Osteocyte (in vitro differentiated cells): Measurements from ENCODE around the gene PKNOX1. TPM values are rescaled to one million over a fixed set of nuclear protein-coding genes. Genes with fewer than 3 reads are reported as not detected.
"Not testable (repeated sequence)": the region's sequence is repeated elsewhere in the genome, so short reads cannot be mapped to it uniquely, and the experiment has no call there.

Experiments
- DNase-seq: peaks from one replicate; pipeline ENCODE4 v3.0.0; 2021; ENCODE audit warnings: mixed read lengths; ENCODE audit not compliant: unreplicated experiment; ENCODE audit errors: extremely low spot score
- H3K27ac Mint-ChIP-seq: one replicate; pipeline ENCODE4 v1.8.0; 2021; ENCODE audit warnings: mild to moderate bottlenecking, mixed read lengths; ENCODE audit not compliant: unreplicated experiment
- H3K27me3 Mint-ChIP-seq: one replicate; pipeline ENCODE4 v1.8.0; 2021; ENCODE audit warnings: mixed read lengths; ENCODE audit not compliant: unreplicated experiment
- H3K36me3 Mint-ChIP-seq: one replicate; pipeline ENCODE4 v1.8.0; 2021; ENCODE audit warnings: mixed read lengths; ENCODE audit not compliant: unreplicated experiment
- H3K4me1 Mint-ChIP-seq: one replicate; pipeline ENCODE4 v1.8.0; 2021; ENCODE audit warnings: mixed read lengths; ENCODE audit not compliant: unreplicated experiment
- H3K4me3 Mint-ChIP-seq: one replicate; pipeline ENCODE4 v1.8.0; 2021; ENCODE audit warnings: mild to moderate bottlenecking, moderate library complexity, mixed read lengths; ENCODE audit not compliant: unreplicated experiment
- H3K9me3 Mint-ChIP-seq: one replicate; pipeline ENCODE4 v1.8.0; 2021; ENCODE audit warnings: mixed read lengths; ENCODE audit not compliant: unreplicated experiment
- microRNA-seq: library from miRNA; unstranded; fragments of <30 nt; microRNA quantifications from one replicate; pipeline ENCODE4 v1.1.0, GENCODE V29; 2020; ENCODE audit not compliant: unreplicated experiment
- total RNA-seq: library from RNA; stranded (reverse); gene quantifications from 2 replicates; pipeline ENCODE4 v1.2.1, GENCODE V29; 2021

Gene PKNOX1
- total RNA-seq, 1 donor from 2014 or later: 14.2 TPM

DNA sequence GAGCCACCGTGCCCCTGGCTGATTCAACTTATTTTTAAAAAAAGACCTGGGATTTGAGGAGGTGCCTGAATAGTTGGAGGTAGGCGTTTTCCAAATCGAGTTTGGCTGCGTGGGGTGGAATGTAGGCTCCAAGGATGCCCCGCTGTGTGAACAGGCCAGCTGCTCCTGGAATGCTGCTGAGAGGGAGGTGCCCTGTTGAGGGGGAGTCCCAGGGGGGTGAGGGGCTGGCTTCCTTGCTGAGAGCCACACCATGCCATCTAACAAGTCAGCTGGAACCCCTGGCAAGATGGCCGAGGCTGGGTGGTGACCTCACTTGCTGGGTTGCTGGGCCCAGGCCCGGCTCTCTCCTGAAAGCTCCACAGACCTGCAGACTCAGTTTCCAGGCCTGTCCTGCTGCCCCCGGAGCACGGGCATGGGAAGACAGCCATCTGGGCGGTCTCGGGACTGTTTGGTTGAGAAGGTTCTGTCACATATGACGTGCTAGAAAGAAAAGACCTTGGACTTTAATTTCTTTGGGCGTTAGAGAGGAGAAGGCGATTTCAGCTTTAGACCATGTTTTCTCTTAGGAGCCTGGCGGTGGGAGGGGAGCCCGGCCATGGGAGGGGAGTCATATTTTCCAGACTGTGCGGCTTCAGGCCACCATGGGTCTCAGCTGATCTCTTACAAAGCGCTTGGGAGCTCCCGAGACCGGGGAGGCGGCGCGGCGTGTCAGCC lies 108.4 kb downstream of the PKNOX1 start:
- not testable (repeated sequence) for H3K36me3 Mint-ChIP-seq, H3K27me3 Mint-ChIP-seq, H3K27ac Mint-ChIP-seq, H3K4me3 Mint-ChIP-seq, H3K9me3 Mint-ChIP-seq, H3K4me1 Mint-ChIP-seq, DNase-seq

Small RNAs within 50 kb of the gene (microRNA-seq; reads per million reads assigned to microRNA genes)
- not detected for gene MIR5692B

Other genes with a start within 250 kb of the PKNOX1 start
- 15.0 and 15.7 TPM in 2 replicates for gene WDR4, start 95.0 kb upstream of the PKNOX1 start, total RNA-seq
- gene NDUFV3, start 81.3 kb upstream of the PKNOX1 start, total RNA-seq: 41.3 and 44.9 TPM in 2 replicates
- gene ERVH48-1, start 48.9 kb upstream of the PKNOX1 start, total RNA-seq: not detected in 2 replicates
- 92.1 and 95.5 TPM in 2 replicates for gene CBS, start 101.3 kb downstream of the PKNOX1 start, total RNA-seq
- 16.2 and 18.0 TPM in 2 replicates for gene U2AF1, start 133.0 kb downstream of the PKNOX1 start, total RNA-seq
- not detected in 2 replicates for gene CRYAA, start 194.4 kb downstream of the PKNOX1 start, total RNA-seq